GM23338 (cell line): Measurements from ENCODE around the gene RPTOR.

Experiments used
- CREB1 ChIP-seq: fragments of 250-450 bp; sonication (Bioruptor Pico); IDR thresholded peaks from 2 replicates; pipeline ENCODE4 v1.5.0; 2020; ENCODE audit warnings: low read depth, mild to moderate bottlenecking, moderate library complexity
- CTCF ChIP-seq, 2 experiments: fragments of 200-600 bp in 1 of 2; sonication (generic) in 1 of 2; conservative IDR thresholded peaks; 2 replicates each; pipeline versions ENCODE4 v1.5.1 to v1.6.1; 2016 to 2017; ENCODE audit warnings: antibody characterized with exemption in 2 of 2, low read depth in 2 of 2, mild to moderate bottlenecking in 2 of 2, moderate library complexity in 1 of 2
- ETS1 ChIP-seq: IDR thresholded peaks from 2 replicates; pipeline ENCODE4 v1.6.1; 2016; ENCODE audit warnings: antibody characterized with exemption
- EZH2phosphoT487 ChIP-seq: fragments of 200-600 bp; sonication (generic); IDR thresholded peaks from one replicate; pipeline ENCODE4 v1.8.1; 2018; ENCODE audit warnings: antibody characterized with exemption; ENCODE audit not compliant: unreplicated experiment
- REST ChIP-seq: IDR thresholded peaks from one replicate; pipeline ENCODE4 v1.6.1; 2018; ENCODE audit warnings: antibody characterized with exemption; ENCODE audit not compliant: unreplicated experiment

GRCh38 chr17:80864751-80865150 lies 320.1 kb downstream of the RPTOR start:
- TF ChIP-seq CTCF (conservative IDR thresholded peaks at IDR 0.05; ENCODE audit: low read depth in 2 of 2) (no peak), EZH2phosphoT487 (no peak), REST (no peak), CREB1 (CRISPR knock-in tag) (no peak), ETS1 (no peak)
